ENCODE data around the gene SNX14. TPM values are rescaled to one million over a fixed set of nuclear protein-coding genes. Genes with fewer than 3 reads are reported as not detected.

SNX14 gene
- total and polyA plus RNA-seq, 2 donors (not counting 3 experiments of a cell fraction or from before 2014, with no cell fraction given), result 41.3 to 74.3 TPM

- Histone ChIP-seq H3K79me2 (ENCODE audit: control insufficient read depth, insufficient read depth, low read length) (no peaks in the 10 kb centered on the region), H3K27me3 (ENCODE audit: control insufficient read depth in 2 of 2, insufficient read depth in 2 of 2, low read length in 2 of 2) (no peaks in the 10 kb centered on the region), H3K4me1 (ENCODE audit: control insufficient read depth, extremely low read depth, insufficient read depth, low read length) (no peaks in the 10 kb centered on the region), H3K36me3 (ENCODE audit: control insufficient read depth in 2 of 2, extremely low read depth in 1 of 2, insufficient read depth in 2 of 2, low read length in 2 of 2) (peaks cover 5 to 6% of the 10 kb centered on the region in 2 experiments), H3K4me2 (ENCODE audit: insufficient read depth, low read length) (no peak overlapping the region), H4K20me1 (replicated peaks; ENCODE audit: control insufficient read depth, extremely low read depth, insufficient read depth, low read length) (no peaks in the 10 kb centered on the region), H3K27ac (ENCODE audit: insufficient read depth, low read depth, low read length) (no peak overlapping the region), H3K4me3 (replicated peaks in 1 of 3; ENCODE audit: insufficient read depth in 1 of 3, low read depth in 1 of 3, low read length in 3 of 3) (no peak overlapping the region), H3K9ac (replicated peaks; ENCODE audit: extremely low read depth, insufficient read depth, low read length) (no peak overlapping the region), H3K9me1 (replicated peaks; ENCODE audit: control insufficient read depth, extremely low read depth, insufficient read depth, low read length) (no peaks in the 10 kb centered on the region), H2AFZ (ENCODE audit: low read depth, low read length) (no peak overlapping the region), H3K9me3 (replicated peaks; ENCODE audit: control insufficient read depth, insufficient read depth, low read length) (no peaks in the 10 kb centered on the region)
- no peak for DNase-seq (ENCODE audit: low read depth, low spot score)
- TF ChIP-seq GATA2 (IDR thresholded peaks at IDR 0.05; ENCODE audit: insufficient read depth, insufficient read length, low read depth, low read length) (no peak), FOS (IDR thresholded peaks at IDR 0.05; ENCODE audit: borderline replicate concordance, insufficient read depth, low read length) (no peak), MAX (IDR thresholded peaks at IDR 0.05; ENCODE audit: insufficient read depth, insufficient read length) (no peak), POLR2A (IDR thresholded peaks at IDR 0.05; ENCODE audit: low read depth, low read length) (no peak), POLR2AphosphoS5 (IDR thresholded peaks at IDR 0.05; ENCODE audit: insufficient read depth, low read depth, low read length) (no peak), EZH2 (IDR thresholded peaks at IDR 0.05; ENCODE audit: borderline replicate concordance, low read depth, low read length, severe bottlenecking) (no peak), CTCF (IDR thresholded peaks at IDR 0.05; ENCODE audit: extremely low read depth in 1 of 2, insufficient read depth in 1 of 2, low read depth in 1 of 2, low read length in 2 of 2) (no peak), MYC (IDR thresholded peaks at IDR 0.05; ENCODE audit: low read depth, low read length) (no peak), JUN (IDR thresholded peaks at IDR 0.05; ENCODE audit: borderline replicate concordance, insufficient read depth, insufficient read length, low read depth) (no peak)
- dilution Hi-C loops (cut with MboI; ENCODE audit: extremely low pct_ligation_motif_present, low sequenced_read_pairs), result no loop called here
- intact Hi-C loops (cut with micrococcal nuclease), result no loop called here
- ChIA-PET POLR2A (no interaction called here), CTCF (interaction anchor here (0.7 to 2.6 kb wide), 5 partner anchors 14 to 30 kb away, joined by 3 to 9 read pairs (median 4); no protein-coding TSS in a partner anchor)
- BruUV-seq (replicated peaks), result no TSS peak
- peak; percentile 62 for FAIRE-seq
Measured at GRCh38 chr6:85506441-85507093, 87.1 kb downstream of the SNX14 start.

Data from endothelial cell of umbilical vein (primary cell).